HepG2 (cell line): ENCODE data around the gene DCAF6. TPM values are rescaled to one million over a fixed set of nuclear protein-coding genes. Genes with fewer than 3 reads are reported as not detected.

Experiments used
- BCL3 ChIP-seq: sonication (generic); formaldehyde crosslinking; IDR thresholded peaks from 2 replicates; pipeline ENCODE4 v1.5.1; 2020; ENCODE audit warnings: mild to moderate bottlenecking, missing genetic modification reagents, moderate library complexity
- ELF1 ChIP-seq: sonication (generic); formaldehyde crosslinking; IDR thresholded peaks from 2 replicates; pipeline ENCODE4 v1.4.0; 2020; ENCODE audit warnings: missing genetic modification reagents
- HNF4G ChIP-seq, 2 experiments: sonication (generic) in 1 of 2; formaldehyde crosslinking in 1 of 2; IDR thresholded peaks; 2 replicates each; pipeline versions ENCODE4 v1.4.0 to v1.6.1; 2011 to 2020; ENCODE audit warnings: borderline replicate concordance in 2 of 2, low read depth in 2 of 2, mild to moderate bottlenecking in 2 of 2, low read length in 1 of 2, missing genetic modification reagents in 1 of 2, moderate library complexity in 1 of 2
- MEF2D ChIP-seq: sonication (generic); formaldehyde crosslinking; IDR thresholded peaks from 2 replicates; pipeline ENCODE4 v1.5.1; 2020; ENCODE audit warnings: mild to moderate bottlenecking, missing genetic modification reagents
- NCOA2 ChIP-seq: sonication (generic); formaldehyde crosslinking; IDR thresholded peaks from 2 replicates; pipeline ENCODE4 v1.8.0; 2022; ENCODE audit warnings: inconsistent platforms
- NFYB ChIP-seq: sonication (generic); formaldehyde crosslinking; IDR thresholded peaks from 2 replicates; pipeline ENCODE4 v1.4.0; 2020; ENCODE audit warnings: missing genetic modification reagents
- RNF2 ChIP-seq: fragments of 450-650 bp; conservative IDR thresholded peaks from 2 replicates; pipeline ENCODE4 v1.6.1; 2016; ENCODE audit warnings: low read depth
- STAT6 ChIP-seq: sonication (generic); formaldehyde crosslinking; IDR thresholded peaks from 2 replicates; pipeline ENCODE4 v1.4.0; 2020; ENCODE audit warnings: missing genetic modification reagents, mild to moderate bottlenecking, borderline replicate concordance
- TBX3 ChIP-seq: fragments of 450-650 bp; IDR thresholded peaks from 2 replicates; pipeline ENCODE4 v1.6.1; 2017; ENCODE audit warnings: antibody characterized with exemption, mild to moderate bottlenecking, inconsistent platforms, borderline replicate concordance
- ZC3H13 ChIP-seq: sonication (generic); formaldehyde crosslinking; IDR thresholded peaks from 2 replicates; pipeline ENCODE4 v1.8.1; 2023; ENCODE audit warnings: mild to moderate bottlenecking, missing genetic modification reagents, moderate library complexity
- ZNF75D ChIP-seq: sonication (generic); formaldehyde crosslinking; IDR thresholded peaks from 2 replicates; pipeline ENCODE4 v1.8.1; 2023; ENCODE audit warnings: missing genetic modification reagents, mild to moderate bottlenecking, borderline replicate concordance
- polyA plus RNA-seq, 8 experiments: library from polyadenylated mRNA; depleted of rRNA in 3 of 8; stranded (reverse) in 7 of 8; unstranded in 1 of 8; fragments of >200 nt; fragmentation: Illumina TruSeq in 4 of 8; extraction: Trizol in 4 of 8; gene quantifications; 2 replicates each; pipeline versions ENCODE4 v1.2.1 to v1.2.3, GENCODE V29; 2011 to 2016; ENCODE audit warnings: low read depth in 4 of 8, missing spikeins in 1 of 8, mixed read lengths in 1 of 8; ENCODE audit not compliant: insufficient read depth in 1 of 8
- total RNA-seq, 5 experiments: library from RNA; depleted of rRNA; stranded (reverse); fragments of >200 nt; fragmentation: Illumina TruSeq; extraction: Trizol; gene quantifications; 2 replicates each; pipeline ENCODE4 v1.2.3, GENCODE V29; 2016; ENCODE audit warnings: low read depth in 1 of 5
- TF ChIP-seq, protein P1 (sequence below): conservative IDR thresholded peaks from 2 replicates; pipeline ENCODE4 v1.6.1; 2018; ENCODE audit warnings: missing genetic modification reagents
- TF ChIP-seq, protein P2 (sequence below): IDR thresholded peaks from 2 replicates; pipeline ENCODE4 v1.6.1; 2012; ENCODE audit warnings: low read depth, low read length, improper control_type of control experiment
- TF ChIP-seq, protein P3 (sequence below): sonication (generic); formaldehyde crosslinking; IDR thresholded peaks from 2 replicates; pipeline ENCODE4 v1.8.0; 2022; ENCODE audit warnings: missing genetic modification reagents, mild to moderate bottlenecking, inconsistent platforms, borderline replicate concordance
- TF ChIP-seq, protein P4 (sequence below): sonication (generic); formaldehyde crosslinking; IDR thresholded peaks from 2 replicates; pipeline ENCODE4 v1.8.1; 2023; ENCODE audit warnings: missing genetic modification reagents, mild to moderate bottlenecking, borderline replicate concordance
- TF ChIP-seq, protein P5 (sequence below): sonication (generic); formaldehyde crosslinking; IDR thresholded peaks from 2 replicates; pipeline ENCODE4 v1.8.0; 2022; ENCODE audit warnings: missing genetic modification reagents, mild to moderate bottlenecking, borderline replicate concordance
- TF ChIP-seq, protein P6 (sequence below): sonication (generic); formaldehyde crosslinking; IDR thresholded peaks from 2 replicates; pipeline ENCODE4 v1.5.1; 2020; ENCODE audit warnings: missing genetic modification reagents, mild to moderate bottlenecking, borderline replicate concordance

DCAF6 gene
- total and polyA plus RNA-seq, 2 of the 13 experiments (the other 11 are each of a cell fraction or from before 2014, with no cell fraction given) = 24.7 to 33.7 TPM

DNA sequence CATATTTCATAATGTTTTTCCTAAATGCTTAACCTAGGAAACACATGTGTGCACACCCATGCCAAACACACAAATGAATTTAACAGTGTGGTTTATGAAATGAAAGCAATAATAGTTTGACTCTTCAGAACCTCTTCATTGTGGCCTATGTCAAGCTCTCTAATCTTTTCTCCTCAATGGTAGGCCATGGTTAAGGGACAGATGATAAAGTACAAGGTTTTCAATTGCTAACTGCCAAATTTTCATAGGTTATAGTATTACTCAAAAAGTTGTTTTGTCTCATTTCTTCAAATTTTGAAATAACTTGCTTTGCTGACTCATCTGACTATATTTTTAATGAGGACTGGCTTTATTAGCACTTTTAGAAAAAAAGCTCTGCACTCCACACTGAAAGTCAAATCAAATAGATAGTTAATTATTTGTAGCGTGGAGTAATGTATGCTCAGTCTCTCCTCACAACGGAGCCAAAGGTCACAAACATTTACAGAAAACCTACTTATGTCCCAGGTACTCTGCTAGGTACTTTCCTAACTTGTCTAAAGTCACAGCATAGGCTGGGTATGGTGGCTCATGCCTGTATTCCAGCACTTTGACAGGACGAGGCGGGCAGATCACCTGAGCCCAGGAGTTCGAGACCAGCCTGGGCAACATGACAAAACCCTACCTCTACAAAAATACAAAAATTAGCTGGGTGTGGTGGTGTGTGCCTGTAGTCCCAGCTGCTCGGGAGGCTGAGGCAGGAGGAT is 19.5 kb upstream of the DCAF6 start (continued):
- TF ChIP-seq, protein P1, sequence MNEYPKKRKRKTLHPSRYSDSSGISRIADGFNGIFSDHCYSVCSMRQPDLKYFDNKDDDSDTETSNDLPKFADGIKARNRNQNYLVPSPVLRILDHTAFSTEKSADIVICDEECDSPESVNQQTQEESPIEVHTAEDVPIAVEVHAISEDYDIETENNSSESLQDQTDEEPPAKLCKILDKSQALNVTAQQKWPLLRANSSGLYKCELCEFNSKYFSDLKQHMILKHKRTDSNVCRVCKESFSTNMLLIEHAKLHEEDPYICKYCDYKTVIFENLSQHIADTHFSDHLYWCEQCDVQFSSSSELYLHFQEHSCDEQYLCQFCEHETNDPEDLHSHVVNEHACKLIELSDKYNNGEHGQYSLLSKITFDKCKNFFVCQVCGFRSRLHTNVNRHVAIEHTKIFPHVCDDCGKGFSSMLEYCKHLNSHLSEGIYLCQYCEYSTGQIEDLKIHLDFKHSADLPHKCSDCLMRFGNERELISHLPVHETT (CRISPR knock-in tag) = no peak
- TF ChIP-seq ZC3H13 (CRISPR knock-in tag) (no peak), MEF2D (CRISPR knock-in tag) (no peak; the same call in 1 of the 2 replicates), BCL3 (CRISPR knock-in tag) (no peak), TBX3 (no peak), HNF4G (IDR thresholded peaks at IDR 0.05; ENCODE audit: borderline replicate concordance, low read depth, low read length) (peak; percentile 72), HNF4G (CRISPR knock-in tag; IDR thresholded peaks at IDR 0.05; ENCODE audit: borderline replicate concordance, low read depth) (no peak), ZNF75D (CRISPR knock-in tag) (no peak), NCOA2 (peak; percentile 44; the same call in 1 of the 2 replicates), ELF1 (no peak), RNF2 (no peak), NFYB (no peak), STAT6 (no peak)
- TF ChIP-seq, protein P2, sequence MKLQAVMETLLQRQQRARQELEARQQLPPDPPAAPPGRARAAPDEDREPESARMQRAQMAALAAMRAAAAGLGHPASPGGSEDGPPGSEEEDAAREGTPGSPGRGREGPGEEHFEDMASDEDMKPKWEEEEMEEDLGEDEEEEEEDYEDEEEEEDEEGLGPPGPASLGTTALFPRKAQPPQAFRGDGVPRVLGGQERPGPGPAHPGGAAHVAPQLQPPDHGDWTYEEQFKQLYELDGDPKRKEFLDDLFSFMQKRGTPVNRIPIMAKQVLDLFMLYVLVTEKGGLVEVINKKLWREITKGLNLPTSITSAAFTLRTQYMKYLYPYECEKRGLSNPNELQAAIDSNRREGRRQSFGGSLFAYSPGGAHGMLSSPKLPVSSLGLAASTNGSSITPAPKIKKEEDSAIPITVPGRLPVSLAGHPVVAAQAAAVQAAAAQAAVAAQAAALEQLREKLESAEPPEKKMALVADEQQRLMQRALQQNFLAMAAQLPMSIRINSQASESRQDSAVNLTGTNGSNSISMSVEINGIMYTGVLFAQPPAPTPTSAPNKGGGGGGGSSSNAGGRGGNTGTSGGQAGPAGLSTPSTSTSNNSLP = peak; percentile 79
- TF ChIP-seq, protein P3, sequence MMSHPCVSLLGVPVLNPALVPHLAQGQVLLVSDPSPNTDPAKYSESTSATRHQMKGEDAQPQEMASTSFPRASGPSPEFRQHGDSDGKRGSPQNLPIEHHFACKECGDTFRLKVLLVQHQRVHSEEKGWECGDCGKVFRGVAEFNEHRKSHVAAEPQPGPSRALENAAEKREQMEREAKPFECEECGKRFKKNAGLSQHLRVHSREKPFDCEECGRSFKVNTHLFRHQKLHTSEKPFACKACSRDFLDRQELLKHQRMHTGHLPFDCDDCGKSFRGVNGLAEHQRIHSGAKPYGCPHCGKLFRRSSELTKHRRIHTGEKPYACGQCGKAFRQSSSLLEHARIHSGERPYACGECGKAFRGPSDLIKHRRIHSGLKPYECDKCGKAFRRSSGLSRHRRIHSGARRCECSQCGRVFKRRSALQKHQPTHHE (CRISPR knock-in tag) = no peak
- TF ChIP-seq, protein P4, sequence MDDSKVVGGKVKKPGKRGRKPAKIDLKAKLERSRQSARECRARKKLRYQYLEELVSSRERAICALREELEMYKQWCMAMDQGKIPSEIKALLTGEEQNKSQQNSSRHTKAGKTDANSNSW = no peak
- TF ChIP-seq, protein P5, sequence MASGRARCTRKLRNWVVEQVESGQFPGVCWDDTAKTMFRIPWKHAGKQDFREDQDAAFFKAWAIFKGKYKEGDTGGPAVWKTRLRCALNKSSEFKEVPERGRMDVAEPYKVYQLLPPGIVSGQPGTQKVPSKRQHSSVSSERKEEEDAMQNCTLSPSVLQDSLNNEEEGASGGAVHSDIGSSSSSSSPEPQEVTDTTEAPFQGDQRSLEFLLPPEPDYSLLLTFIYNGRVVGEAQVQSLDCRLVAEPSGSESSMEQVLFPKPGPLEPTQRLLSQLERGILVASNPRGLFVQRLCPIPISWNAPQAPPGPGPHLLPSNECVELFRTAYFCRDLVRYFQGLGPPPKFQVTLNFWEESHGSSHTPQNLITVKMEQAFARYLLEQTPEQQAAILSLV = no peak
- TF ChIP-seq, protein P6, sequence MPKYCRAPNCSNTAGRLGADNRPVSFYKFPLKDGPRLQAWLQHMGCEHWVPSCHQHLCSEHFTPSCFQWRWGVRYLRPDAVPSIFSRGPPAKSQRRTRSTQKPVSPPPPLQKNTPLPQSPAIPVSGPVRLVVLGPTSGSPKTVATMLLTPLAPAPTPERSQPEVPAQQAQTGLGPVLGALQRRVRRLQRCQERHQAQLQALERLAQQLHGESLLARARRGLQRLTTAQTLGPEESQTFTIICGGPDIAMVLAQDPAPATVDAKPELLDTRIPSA (CRISPR knock-in tag) = no peak
